Adrenal gland (tissue), 5 donors: ENCODE results near the gene UFD1.
"Not testable (repeated sequence)": the region's sequence is repeated elsewhere in the genome, so short reads cannot be mapped to it uniquely, and the experiment has no call there.

Source experiments
- CTCF ChIP-seq, 6 experiments: fragments of 450-650 bp in 4 of 6; fragments of 200-600 bp in 2 of 6; sonication (generic) in 1 of 6; IDR thresholded peaks; 1 replicate in 5 of 6; 2 replicates in 1 of 6; pipeline versions ENCODE4 v1.5.1 to v1.8.0; 2016 to 2021; ENCODE audit warnings: antibody characterized with exemption in 6 of 6, mild to moderate bottlenecking in 2 of 6, moderate library complexity in 1 of 6
- POLR2A ChIP-seq, 2 donors: fragments of 450-650 bp; IDR thresholded peaks; one replicate each; pipeline ENCODE4 v1.6.1; 2017; ENCODE audit warnings: antibody characterized with exemption in 2 of 2, mild to moderate bottlenecking in 2 of 2, moderate library complexity in 1 of 2
- donor health status: DM: no; HTN: no; CAD: no.

- TF ChIP-seq CTCF, POLR2A (IDR thresholded peaks at IDR 0.05): not testable (repeated sequence)
Measured at GRCh38 chr22:19436444-19437161, 42.4 kb downstream of the UFD1 start.
